Calu3 (cell line): Measurements from ENCODE around the gene SLC35A5. TPM values are rescaled to one million over a fixed set of nuclear protein-coding genes. Genes with fewer than 3 reads are reported as not detected.

Source experiments
- BruUV-seq: library from RNA; stranded (reverse); fragments of 400-500 nt; replicated peaks from 2 replicates; lab custom pipeline; 2021; lab: Mats Ljungman, UMichigan
- CTCF ChIA-PET: fragments of 300-600 bp; sonication (Branson Sonifier 250); formaldehyde crosslinking; loops from one replicate; lab custom pipeline; 2022; ENCODE audit warnings: antibody characterized with exemption; lab: Charles Lee
- DNase-seq: peaks from one replicate; pipeline ENCODE4 v3.0.0; 2022
- H3K27ac Mint-ChIP-seq: one replicate; pipeline ENCODE4 v1.8.0; 2022; ENCODE audit warnings: mixed read lengths; ENCODE audit not compliant: unreplicated experiment
- H3K27me3 Mint-ChIP-seq: one replicate; pipeline ENCODE4 v1.8.0; 2022; ENCODE audit warnings: mixed read lengths; ENCODE audit not compliant: unreplicated experiment
- H3K36me3 Mint-ChIP-seq: one replicate; pipeline ENCODE4 v1.8.0; 2022; ENCODE audit warnings: mild to moderate bottlenecking, moderate library complexity, mixed read lengths; ENCODE audit not compliant: insufficient read depth, unreplicated experiment
- H3K4me1 Mint-ChIP-seq: one replicate; pipeline ENCODE4 v1.8.0; 2022; ENCODE audit warnings: mild to moderate bottlenecking, low read depth, mixed read lengths; ENCODE audit not compliant: unreplicated experiment
- H3K4me3 Mint-ChIP-seq: one replicate; pipeline ENCODE4 v1.8.0; 2022; ENCODE audit warnings: mild to moderate bottlenecking, low read depth, moderate library complexity, mixed read lengths; ENCODE audit not compliant: unreplicated experiment
- H3K9me3 Mint-ChIP-seq: one replicate; pipeline ENCODE4 v1.8.0; 2022; ENCODE audit warnings: low read depth, mixed read lengths; ENCODE audit not compliant: unreplicated experiment
- CTCF ChIP-seq: fragments of 200-600 bp; IDR thresholded peaks from one replicate; pipeline ENCODE4 v1.8.0; 2022; ENCODE audit warnings: antibody characterized with exemption; ENCODE audit not compliant: unreplicated experiment
- intact Hi-C: fragments of 100-400 bp; cut with micrococcal nuclease; formaldehyde crosslinking; loops from one replicate; pipeline ENCODE4 v1.10.0; 2022; ENCODE audit not compliant: unreplicated experiment
- total RNA-seq: library from RNA; stranded (reverse); gene quantifications from 2 replicates; pipeline ENCODE4 v1.2.3, GENCODE V29; 2022

The SLC35A5 gene
- total RNA-seq, 1 experiment from 2014 or later = 21.7 TPM

DNA sequence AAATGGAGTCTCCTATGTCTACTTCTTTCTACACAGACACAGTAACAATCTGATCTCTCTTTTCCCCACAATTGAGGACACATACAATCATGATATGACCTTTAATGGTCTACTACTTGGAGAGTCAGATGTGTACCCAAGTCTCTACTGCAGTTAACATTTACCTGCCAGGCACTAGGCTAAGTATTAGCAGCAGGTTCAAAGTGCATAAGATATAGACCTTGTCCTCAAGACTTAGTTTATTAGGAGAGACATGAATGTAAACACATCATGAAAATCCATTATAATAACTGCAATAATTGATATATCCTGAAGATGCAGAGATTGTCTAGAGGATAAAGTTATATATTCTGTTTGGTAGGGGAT lies 3.1 kb downstream of the SLC35A5 start:
- Mint-ChIP-seq H3K27ac (no peak overlapping the region), H3K4me3 (no peak overlapping the region), H3K36me3 (peaks cover 33% of the 10 kb centered on the region), H3K9me3 (no peaks in the 10 kb centered on the region), H3K4me1 (peaks cover 1% of the 10 kb centered on the region), H3K27me3 (no peaks in the 10 kb centered on the region)
- CTCF ChIA-PET = no interaction called here
- TF ChIP-seq CTCF = no peak
- DNase-seq = no peak
- intact Hi-C loops = no loop called here
- no TSS peak for BruUV-seq

DNA sequence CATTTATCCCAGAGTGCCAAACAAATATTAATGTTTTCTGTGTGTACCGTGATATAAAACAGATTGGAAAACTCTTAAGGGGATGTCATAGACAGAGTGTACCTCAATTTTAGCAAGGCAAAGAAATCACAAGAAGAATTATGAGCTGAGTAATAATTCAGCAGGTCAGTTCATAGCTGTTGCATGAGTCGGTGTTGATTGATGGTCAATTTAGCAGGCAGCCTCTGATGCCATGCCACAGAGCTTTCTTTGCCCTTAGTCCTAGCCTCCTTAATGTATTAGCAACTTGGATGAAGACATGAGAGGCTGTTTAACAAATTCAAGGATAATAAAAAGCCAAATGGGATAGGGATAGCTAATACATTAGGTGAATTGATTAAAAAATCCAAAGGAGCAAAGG lies 6.8 kb downstream of the SLC35A5 start:
- H3K4me3 Mint-ChIP-seq = no peak overlapping the region
- H3K36me3 Mint-ChIP-seq = no peaks in the 10 kb centered on the region
- H3K9me3 Mint-ChIP-seq = no peaks in the 10 kb centered on the region
- BruUV-seq = no TSS peak
- TF ChIP-seq CTCF = no peak
- CTCF ChIA-PET = no interaction called here
- H3K27me3 Mint-ChIP-seq = no peaks in the 10 kb centered on the region
- DNase-seq = no peak
- intact Hi-C loops = no loop called here
- H3K4me1 Mint-ChIP-seq = no peaks in the 10 kb centered on the region
- H3K27ac Mint-ChIP-seq = no peak overlapping the region

DNA sequence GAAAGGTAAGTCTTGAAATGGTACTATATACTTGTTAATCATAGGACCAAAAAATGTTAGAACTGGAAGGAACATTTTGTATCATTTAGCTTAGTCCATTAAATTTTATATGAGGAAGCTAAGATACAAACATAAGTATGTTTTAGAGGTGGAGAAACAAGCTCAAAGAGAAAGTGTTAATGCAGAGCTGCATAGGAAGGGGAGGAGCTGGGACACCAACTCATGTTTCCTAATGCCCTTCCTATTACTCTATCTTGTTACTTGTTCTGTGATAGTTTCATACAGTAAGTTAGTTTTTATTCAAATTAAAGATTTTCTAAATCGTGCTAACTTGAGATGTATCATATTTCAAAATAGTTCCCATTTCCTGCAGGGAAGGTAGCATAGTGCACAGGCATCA lies 7.4 kb downstream of the SLC35A5 start:
- Mint-ChIP-seq H3K4me1 (no peaks in the 10 kb centered on the region), H3K9me3 (no peaks in the 10 kb centered on the region), H3K4me3 (no peak overlapping the region), H3K27me3 (no peaks in the 10 kb centered on the region), H3K36me3 (no peaks in the 10 kb centered on the region), H3K27ac (no peak overlapping the region)
- no TSS peak for BruUV-seq
- CTCF ChIA-PET = no interaction called here
- intact Hi-C loops = no loop called here
- DNase-seq = no peak
- TF ChIP-seq CTCF = no peak

- H3K27me3 Mint-ChIP-seq = no peaks in the 10 kb centered on the region
- no peak overlapping the region for H3K27ac Mint-ChIP-seq
- CTCF ChIA-PET = interaction anchor here (0.8 kb wide), 1 partner anchor 10 kb away, joined by 3 read pairs; no protein-coding TSS in a partner anchor
- TF ChIP-seq CTCF = no peak
- no peaks in the 10 kb centered on the region for H3K36me3 Mint-ChIP-seq
- H3K4me1 Mint-ChIP-seq = no peaks in the 10 kb centered on the region
- no TSS peak for BruUV-seq
- intact Hi-C loops = no loop called here
- no peaks in the 10 kb centered on the region for H3K9me3 Mint-ChIP-seq
- H3K4me3 Mint-ChIP-seq = no peak overlapping the region
- no peak for DNase-seq
Observed at GRCh38 chr3:112572701-112573100, 10.9 kb downstream of the SLC35A5 start.
